ENCODE results near the gene LHB.

GRCh38 chr19:48997972-48998371 is 18.9 kb downstream of the LHB start:
- TF ChIP-seq POLR2AphosphoS5 (IDR thresholded peaks at IDR 0.05; ENCODE audit: low read depth, low read length): no peak
- no peak for TF ChIP-seq POLR2A (IDR thresholded peaks at IDR 0.05; ENCODE audit: low read depth, low read length)
- no peak for TF ChIP-seq TAF1 (IDR thresholded peaks at IDR 0.05; ENCODE audit: borderline replicate concordance, low read depth, low read length)

Measured in GM12892 (cell line).